GM23338 (cell line): ENCODE data around the gene DDX31. TPM values are rescaled to one million over a fixed set of nuclear protein-coding genes. Genes with fewer than 3 reads are reported as not detected.
A peak's percentile ranks its signal among the peaks of the same experiment; 100 is the strongest.

ENCODE experiments used
- ATAC-seq: fragments of 200-7000 bp; cut with Tn5 transposase; 3 replicates; pipeline ENCODE4 v1.9.1; 2020
- DNase-seq: peaks from one replicate; pipeline ENCODE4 v3.0.0-alpha.2; 2015; ENCODE audit warnings: low spot score
- H2AFZ ChIP-seq: fragments of 200-600 bp; sonication (generic); 2 replicates; pipeline ENCODE4 v1.8.0; 2016; ENCODE audit warnings: antibody characterized with exemption, mild to moderate bottlenecking, moderate library complexity
- H3F3A ChIP-seq: fragments of 200-600 bp; sonication (generic); replicated peaks from 2 replicates; pipeline ENCODE4 v1.8.0; 2017; ENCODE audit warnings: antibody characterized with exemption, mixed run types, low read depth
- H3K27ac ChIP-seq: fragments of 200-600 bp; sonication (generic); 2 replicates; pipeline ENCODE4 v1.6.1; 2016; ENCODE audit warnings: low read depth
- H3K27me3 ChIP-seq: fragments of 200-600 bp; sonication (generic); 2 replicates; pipeline ENCODE4 v1.8.0; 2016; ENCODE audit warnings: mild to moderate bottlenecking, mixed run types, moderate library complexity; ENCODE audit not compliant: insufficient read depth
- H3K36me3 ChIP-seq: fragments of 200-600 bp; sonication (generic); 2 replicates; pipeline ENCODE4 v1.8.0; 2016; ENCODE audit warnings: mild to moderate bottlenecking; ENCODE audit not compliant: insufficient read depth
- H3K4me1 ChIP-seq: fragments of 200-600 bp; sonication (generic); 2 replicates; pipeline ENCODE4 v1.8.0; 2016; ENCODE audit warnings: mild to moderate bottlenecking, moderate library complexity; ENCODE audit not compliant: insufficient read depth
- H3K4me2 ChIP-seq: fragments of 200-600 bp; sonication (generic); 2 replicates; pipeline ENCODE4 v1.7.1; 2017; ENCODE audit warnings: mixed run types
- H3K4me3 ChIP-seq: fragments of 200-600 bp; sonication (generic); 2 replicates; pipeline ENCODE4 v1.6.1; 2016; ENCODE audit warnings: mixed run types
- H3K79me2 ChIP-seq: fragments of 200-600 bp; sonication (generic); replicated peaks from 2 replicates; pipeline ENCODE4 v1.8.0; 2017; ENCODE audit warnings: mild to moderate bottlenecking; ENCODE audit not compliant: insufficient read depth
- H3K9me2 ChIP-seq: fragments of 200-600 bp; sonication (generic); 2 replicates; pipeline ENCODE4 v1.8.0; 2017; ENCODE audit not compliant: insufficient read depth
- H4K20me1 ChIP-seq: fragments of 200-600 bp; sonication (generic); replicated peaks from 2 replicates; pipeline ENCODE4 v1.8.0; 2017; ENCODE audit warnings: mild to moderate bottlenecking; ENCODE audit not compliant: insufficient read depth
- H3K27ac Mint-ChIP-seq: 2 replicates; pipeline ENCODE4 v1.8.0; 2020; ENCODE audit warnings: inconsistent platforms, mild to moderate bottlenecking, moderate library complexity, mixed read lengths
- H3K27me3 Mint-ChIP-seq: 3 replicates; pipeline ENCODE4 v1.8.0; 2022; ENCODE audit warnings: low read depth, mild to moderate bottlenecking, moderate library complexity, mixed read lengths, inconsistent platforms; ENCODE audit not compliant: insufficient read depth, poor library complexity
- H3K36me3 Mint-ChIP-seq: 3 replicates; pipeline ENCODE4 v1.8.0; 2021; ENCODE audit warnings: low read depth, mild to moderate bottlenecking, inconsistent platforms, moderate library complexity, mixed read lengths
- H3K4me1 Mint-ChIP-seq: 3 replicates; pipeline ENCODE4 v1.8.0; 2020; ENCODE audit warnings: mild to moderate bottlenecking, inconsistent platforms, mixed read lengths
- H3K4me3 Mint-ChIP-seq: 3 replicates; pipeline ENCODE4 v1.8.0; 2021; ENCODE audit warnings: moderate library complexity, mild to moderate bottlenecking, inconsistent platforms, mixed read lengths
- H3K9me3 Mint-ChIP-seq: 3 replicates; pipeline ENCODE4 v1.8.0; 2020; ENCODE audit warnings: moderate library complexity, mild to moderate bottlenecking, inconsistent platforms, mixed read lengths
- ETS1 ChIP-seq: IDR thresholded peaks from 2 replicates; pipeline ENCODE4 v1.6.1; 2016; ENCODE audit warnings: antibody characterized with exemption
- EZH2 ChIP-seq: fragments of 200-600 bp; sonication (generic); IDR thresholded peaks from one replicate; pipeline ENCODE4 v1.8.0; 2017; ENCODE audit warnings: antibody characterized with exemption, mild to moderate bottlenecking, low read depth; ENCODE audit not compliant: unreplicated experiment
- EZH2phosphoT487 ChIP-seq: fragments of 200-600 bp; sonication (generic); IDR thresholded peaks from one replicate; pipeline ENCODE4 v1.8.1; 2018; ENCODE audit warnings: antibody characterized with exemption; ENCODE audit not compliant: unreplicated experiment
- JUNB ChIP-seq: IDR thresholded peaks from one replicate; pipeline ENCODE4 v1.6.1; 2016; ENCODE audit warnings: antibody characterized with exemption; ENCODE audit not compliant: unreplicated experiment
- STAT1 ChIP-seq: IDR thresholded peaks from one replicate; pipeline ENCODE4 v1.6.1; 2016; ENCODE audit warnings: antibody characterized with exemption; ENCODE audit not compliant: unreplicated experiment
- polyA plus RNA-seq: library from polyadenylated mRNA; unstranded; fragments of >200 nt; fragmentation: Nextera tagmentation; extraction: Ambion mirVana; gene quantifications from 2 replicates; pipeline ENCODE4 v1.2.1, GENCODE V29; 2016
- total RNA-seq: library from RNA; depleted of rRNA; stranded (reverse); fragments of >200 nt; shearing (Covaris generic); gene quantifications from 2 replicates; pipeline ENCODE4 v1.2.3, GENCODE V29; 2014
- TF ChIP-seq, protein P1 (sequence below): fragments of 250-450 bp; sonication (Bioruptor Pico); IDR thresholded peaks from 2 replicates; pipeline ENCODE4 v1.5.0; 2020; ENCODE audit warnings: mild to moderate bottlenecking, moderate library complexity

DDX31 gene
- total and polyA plus RNA-seq, 2 experiments from 2014 or later = 14.8 to 23.5 TPM

GRCh38 chr9:132622159-132622558 is 47.6 kb downstream of the DDX31 start:
- Histone ChIP-seq H3K27ac (0 out of 2 replicates have a peak overlapping the region, but pooled peaks have one; percentile 39), H3K79me2 (no peaks in the 10 kb centered on the region), H3K27me3 (no peaks in the 10 kb centered on the region), H3K4me1 (peaks cover 2% of the 10 kb centered on the region; the same call in 1 of the 2 replicates), H4K20me1 (no peaks in the 10 kb centered on the region; the same call in none of the 2 replicates), H3K36me3 (0 out of 2 replicates have a peak, but pooled peaks cover 15% of the 10 kb centered on the region), H3K4me2 (no peak overlapping the region), H2AFZ (no peak overlapping the region), H3K9me2 (no peaks in the 10 kb centered on the region), H3K4me3 (no peak overlapping the region), H3F3A (0 out of 2 replicates have a peak, but pooled peaks cover 5% of the 10 kb centered on the region)
- H3K27ac Mint-ChIP-seq = 0 out of 2 replicates have a peak overlapping the region, but pooled peaks have one; percentile 20
- peaks cover 2% of the 10 kb centered on the region for H3K27me3 Mint-ChIP-seq
- no peak overlapping the region for H3K4me3 Mint-ChIP-seq
- H3K4me1 Mint-ChIP-seq = peaks cover 10% of the 10 kb centered on the region; the same call in 2 of the 3 replicates
- ATAC-seq (no peak), DNase-seq (no peak)
- TF ChIP-seq EZH2phosphoT487 (no peak), EZH2 (no peak), STAT1 (no peak), ETS1 (no peak), JUNB (no peak)
- TF ChIP-seq, protein P1, sequence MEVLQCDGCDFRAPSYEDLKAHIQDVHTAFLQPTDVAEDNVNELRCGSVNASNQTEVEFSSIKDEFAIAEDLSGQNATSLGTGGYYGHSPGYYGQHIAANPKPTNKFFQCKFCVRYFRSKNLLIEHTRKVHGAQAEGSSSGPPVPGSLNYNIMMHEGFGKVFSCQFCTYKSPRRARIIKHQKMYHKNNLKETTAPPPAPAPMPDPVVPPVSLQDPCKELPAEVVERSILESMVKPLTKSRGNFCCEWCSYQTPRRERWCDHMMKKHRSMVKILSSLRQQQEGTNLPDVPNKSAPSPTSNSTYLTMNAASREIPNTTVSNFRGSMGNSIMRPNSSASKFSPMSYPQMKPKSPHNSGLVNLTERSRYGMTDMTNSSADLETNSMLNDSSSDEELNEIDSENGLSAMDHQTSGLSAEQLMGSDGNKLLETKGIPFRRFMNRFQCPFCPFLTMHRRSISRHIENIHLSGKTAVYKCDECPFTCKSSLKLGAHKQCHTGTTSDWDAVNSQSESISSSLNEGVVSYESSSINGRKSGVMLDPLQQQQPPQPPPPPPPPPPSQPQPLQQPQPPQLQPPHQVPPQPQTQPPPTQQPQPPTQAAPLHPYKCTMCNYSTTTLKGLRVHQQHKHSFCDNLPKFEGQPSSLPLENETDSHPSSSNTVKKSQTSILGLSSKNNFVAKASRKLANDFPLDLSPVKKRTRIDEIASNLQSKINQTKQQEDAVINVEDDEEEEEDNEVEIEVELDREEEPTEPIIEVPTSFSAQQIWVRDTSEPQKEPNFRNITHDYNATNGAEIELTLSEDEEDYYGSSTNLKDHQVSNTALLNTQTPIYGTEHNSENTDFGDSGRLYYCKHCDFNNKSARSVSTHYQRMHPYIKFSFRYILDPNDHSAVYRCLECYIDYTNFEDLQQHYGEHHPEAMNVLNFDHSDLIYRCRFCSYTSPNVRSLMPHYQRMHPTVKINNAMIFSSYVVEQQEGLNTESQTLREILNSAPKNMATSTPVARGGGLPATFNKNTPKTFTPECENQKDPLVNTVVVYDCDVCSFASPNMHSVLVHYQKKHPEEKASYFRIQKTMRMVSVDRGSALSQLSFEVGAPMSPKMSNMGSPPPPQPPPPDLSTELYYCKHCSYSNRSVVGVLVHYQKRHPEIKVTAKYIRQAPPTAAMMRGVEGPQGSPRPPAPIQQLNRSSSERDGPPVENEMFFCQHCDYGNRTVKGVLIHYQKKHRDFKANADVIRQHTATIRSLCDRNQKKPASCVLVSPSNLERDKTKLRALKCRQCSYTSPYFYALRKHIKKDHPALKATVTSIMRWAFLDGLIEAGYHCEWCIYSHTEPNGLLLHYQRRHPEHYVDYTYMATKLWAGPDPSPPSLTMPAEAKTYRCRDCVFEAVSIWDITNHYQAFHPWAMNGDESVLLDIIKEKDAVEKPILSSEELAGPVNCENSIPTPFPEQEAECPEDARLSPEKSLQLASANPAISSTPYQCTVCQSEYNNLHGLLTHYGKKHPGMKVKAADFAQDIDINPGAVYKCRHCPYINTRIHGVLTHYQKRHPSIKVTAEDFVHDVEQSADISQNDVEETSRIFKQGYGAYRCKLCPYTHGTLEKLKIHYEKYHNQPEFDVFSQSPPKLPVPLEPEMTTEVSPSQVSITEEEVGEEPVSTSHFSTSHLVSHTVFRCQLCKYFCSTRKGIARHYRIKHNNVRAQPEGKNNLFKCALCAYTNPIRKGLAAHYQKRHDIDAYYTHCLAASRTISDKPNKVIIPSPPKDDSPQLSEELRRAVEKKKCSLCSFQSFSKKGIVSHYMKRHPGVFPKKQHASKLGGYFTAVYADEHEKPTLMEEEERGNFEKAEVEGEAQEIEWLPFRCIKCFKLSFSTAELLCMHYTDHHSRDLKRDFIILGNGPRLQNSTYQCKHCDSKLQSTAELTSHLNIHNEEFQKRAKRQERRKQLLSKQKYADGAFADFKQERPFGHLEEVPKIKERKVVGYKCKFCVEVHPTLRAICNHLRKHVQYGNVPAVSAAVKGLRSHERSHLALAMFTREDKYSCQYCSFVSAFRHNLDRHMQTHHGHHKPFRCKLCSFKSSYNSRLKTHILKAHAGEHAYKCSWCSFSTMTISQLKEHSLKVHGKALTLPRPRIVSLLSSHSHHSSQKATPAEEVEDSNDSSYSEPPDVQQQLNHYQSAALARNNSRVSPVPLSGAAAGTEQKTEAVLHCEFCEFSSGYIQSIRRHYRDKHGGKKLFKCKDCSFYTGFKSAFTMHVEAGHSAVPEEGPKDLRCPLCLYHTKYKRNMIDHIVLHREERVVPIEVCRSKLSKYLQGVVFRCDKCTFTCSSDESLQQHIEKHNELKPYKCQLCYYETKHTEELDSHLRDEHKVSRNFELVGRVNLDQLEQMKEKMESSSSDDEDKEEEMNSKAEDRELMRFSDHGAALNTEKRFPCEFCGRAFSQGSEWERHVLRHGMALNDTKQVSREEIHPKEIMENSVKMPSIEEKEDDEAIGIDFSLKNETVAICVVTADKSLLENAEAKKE = no peak
- peaks cover 28% of the 10 kb centered on the region for H3K36me3 Mint-ChIP-seq
- H3K9me3 Mint-ChIP-seq = no peaks in the 10 kb centered on the region
